Stimulated activated CD4-positive, alpha-beta T cell treated with anti-CD3 and anti-CD28 coated beads, Interleukin-1b, Interleukin-23, amount 100 ng/mL, for 1 hour (primary cell): ENCODE data around the gene PFN1.

Experiments used
- DNase-seq, 2 donors: peaks; one replicate each; pipeline ENCODE4 v3.0.0-alpha.2; 2020; ENCODE audit warnings: low read depth in 2 of 2

PFN1 gene

GRCh38 chr17:4948166-4948930 is at the start of gene PFN1:
TSS of gene PFN1 (minus strand) at chr17:4948530. CDS start at chr17:4948394, 136 bp downstream.
- peak; percentile 78 to 82 for DNase-seq

DNA sequence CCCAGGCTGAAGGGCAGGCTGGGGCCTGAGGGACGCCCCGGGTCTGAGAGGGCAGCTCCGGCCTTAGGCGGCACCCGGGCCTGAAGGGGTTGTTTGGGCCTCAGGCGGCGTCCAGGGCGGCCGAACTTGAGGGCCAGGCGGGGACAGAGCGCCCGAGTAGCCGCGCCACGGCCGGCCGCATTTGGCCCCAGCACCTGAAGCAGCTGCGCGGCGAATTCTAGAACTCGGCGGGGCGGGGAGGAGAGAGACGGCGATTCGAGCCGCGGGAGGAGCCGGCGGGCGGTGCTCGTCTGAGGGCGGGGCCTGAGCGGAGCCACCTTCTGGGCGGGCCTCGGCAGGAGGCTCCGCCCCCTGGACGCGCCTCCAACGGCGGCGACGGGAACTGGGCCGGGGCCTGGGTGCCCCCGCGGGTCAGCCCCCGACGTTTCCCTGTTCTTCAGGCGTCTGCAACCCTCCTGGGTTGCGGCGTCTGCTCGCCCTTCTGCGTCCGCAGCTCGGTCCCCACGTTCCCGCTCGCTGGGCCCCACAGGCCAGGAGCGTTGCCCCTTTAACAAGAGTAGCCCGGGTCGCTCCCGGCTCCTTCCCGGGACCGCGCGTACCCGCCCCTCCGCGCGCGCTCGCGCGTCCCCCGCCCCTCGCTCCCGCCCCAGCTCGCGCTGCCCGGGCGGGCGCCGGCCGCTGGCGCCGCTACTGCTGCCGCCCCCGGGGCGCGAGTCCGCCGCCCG is 49.1 kb upstream of the PFN1 start, which contains the start of the genes INCA1 and KIF1C:
Gene INCA1, minus strand, starts transcription at position 221 of the 725 bp plus-strand sequence. CDS start 3,085 bp downstream, outside the sequence.
Gene KIF1C, plus strand, starts transcription at position 649 of the 725 bp plus-strand sequence. CDS start 2,297 bp downstream, outside the sequence.
- peak; percentile 78 for DNase-seq

DNA sequence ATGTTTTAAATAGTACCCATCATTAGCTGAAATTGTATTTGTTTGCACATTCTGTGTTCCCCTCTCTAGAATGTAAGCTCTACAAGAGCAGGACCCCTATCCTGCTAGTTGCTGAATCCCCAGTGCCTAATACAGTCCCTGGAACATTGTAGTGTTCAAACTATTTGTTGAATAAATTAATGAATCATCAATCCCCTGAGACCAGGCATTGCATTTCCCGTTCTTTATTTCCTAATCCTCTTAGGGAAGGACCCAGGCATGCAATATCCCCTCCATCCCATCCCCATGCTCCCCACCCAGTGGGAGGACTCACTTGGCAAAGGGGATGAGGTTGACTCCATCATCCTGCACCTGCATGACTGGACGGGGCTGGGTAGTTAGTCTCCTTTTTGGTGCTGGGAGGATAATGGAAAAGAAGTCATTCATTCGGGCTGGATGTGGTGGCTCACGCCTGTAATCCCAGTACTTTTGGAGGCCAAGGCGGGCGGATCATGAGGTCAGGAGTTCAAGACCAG is 45.8 kb upstream of the PFN1 start:
- no peak for DNase-seq

- DNase-seq: no peak
Observed at GRCh38 chr17:4987767-4988567, 39.6 kb upstream of the PFN1 start.

- DNase-seq: peak; percentile 67 to 85
Observed at GRCh38 chr17:4986951-4987766, 38.8 kb upstream of the PFN1 start, which contains the start of gene CAMTA2. TSS of gene CAMTA2 (minus strand) at chr17:4987675. CDS start at chr17:4986222, 1,453 bp downstream.

- no peak for DNase-seq
Observed at GRCh38 chr17:4986403-4986802, 38.1 kb upstream of the PFN1 start.

DNA sequence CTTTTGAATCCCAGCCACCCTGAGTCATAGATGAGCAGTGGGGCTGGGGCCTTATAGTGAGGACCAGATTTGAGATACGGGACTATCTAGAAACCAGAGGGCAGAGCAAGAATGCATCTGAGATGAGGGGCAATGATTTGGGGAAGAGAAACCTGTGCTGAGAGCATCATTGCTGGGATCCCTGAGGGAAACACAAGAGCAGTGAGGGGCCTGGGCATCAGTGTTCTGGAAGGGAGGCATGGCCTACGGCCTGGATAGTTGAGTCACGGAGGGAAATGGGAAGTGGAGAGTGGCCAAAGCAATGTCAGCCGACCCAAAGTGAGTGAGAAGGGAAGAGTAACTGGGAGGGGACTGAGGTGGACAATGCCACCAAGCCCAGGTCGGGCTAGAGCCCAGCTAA is 34.0 kb upstream of the PFN1 start:
- DNase-seq: no peak

- no peak for DNase-seq
Observed at GRCh38 chr17:4980644-4981216, 32.4 kb upstream of the PFN1 start.

DNA sequence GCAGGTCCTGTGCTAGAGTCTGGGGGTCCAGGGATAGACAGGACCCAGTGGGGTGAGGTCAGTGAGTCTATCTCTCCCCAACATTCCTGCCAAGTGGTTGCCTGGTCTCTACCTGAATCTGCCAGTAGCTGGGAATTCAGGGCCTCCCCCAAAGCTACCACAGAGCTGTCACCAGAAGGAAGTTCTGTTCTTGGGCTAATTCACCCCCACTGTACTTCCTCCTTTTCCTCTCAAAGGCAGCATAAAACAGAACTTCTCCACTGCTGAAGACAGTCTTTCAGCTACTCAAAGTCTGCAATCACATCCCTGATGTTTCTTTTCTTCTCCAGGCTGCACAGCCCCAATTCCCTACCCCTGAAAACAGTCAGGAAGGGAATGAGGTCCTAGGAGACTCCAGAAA is 30.4 kb upstream of the PFN1 start:
- no peak for DNase-seq

DNA sequence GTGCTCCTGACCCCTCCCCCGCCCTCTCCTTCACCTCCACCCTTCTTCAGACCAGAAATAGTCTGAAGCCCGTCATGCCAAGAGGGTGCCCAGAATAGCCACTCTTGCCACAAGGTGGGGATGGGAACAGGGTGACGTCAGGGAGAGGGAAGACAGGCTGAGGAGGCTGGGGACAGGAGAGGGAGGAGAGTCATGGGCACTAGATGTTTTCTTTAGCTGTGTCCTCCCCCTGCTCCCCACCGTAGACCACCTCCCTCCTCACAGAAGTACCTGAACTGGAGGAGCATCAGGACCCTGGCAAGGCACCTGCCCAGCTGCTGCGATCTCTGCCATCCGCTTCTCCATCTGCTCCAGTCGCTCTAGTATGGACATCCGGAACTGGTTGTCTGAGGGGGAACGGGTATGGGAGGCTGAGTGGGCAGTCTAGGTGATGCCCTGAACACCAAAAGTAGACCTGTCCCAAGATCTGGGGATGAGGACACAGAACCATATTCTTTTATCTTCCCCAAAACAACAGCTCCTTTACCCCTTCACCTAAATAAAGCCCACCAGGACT is 25.9 kb upstream of the PFN1 start:
- no peak for DNase-seq

DNA sequence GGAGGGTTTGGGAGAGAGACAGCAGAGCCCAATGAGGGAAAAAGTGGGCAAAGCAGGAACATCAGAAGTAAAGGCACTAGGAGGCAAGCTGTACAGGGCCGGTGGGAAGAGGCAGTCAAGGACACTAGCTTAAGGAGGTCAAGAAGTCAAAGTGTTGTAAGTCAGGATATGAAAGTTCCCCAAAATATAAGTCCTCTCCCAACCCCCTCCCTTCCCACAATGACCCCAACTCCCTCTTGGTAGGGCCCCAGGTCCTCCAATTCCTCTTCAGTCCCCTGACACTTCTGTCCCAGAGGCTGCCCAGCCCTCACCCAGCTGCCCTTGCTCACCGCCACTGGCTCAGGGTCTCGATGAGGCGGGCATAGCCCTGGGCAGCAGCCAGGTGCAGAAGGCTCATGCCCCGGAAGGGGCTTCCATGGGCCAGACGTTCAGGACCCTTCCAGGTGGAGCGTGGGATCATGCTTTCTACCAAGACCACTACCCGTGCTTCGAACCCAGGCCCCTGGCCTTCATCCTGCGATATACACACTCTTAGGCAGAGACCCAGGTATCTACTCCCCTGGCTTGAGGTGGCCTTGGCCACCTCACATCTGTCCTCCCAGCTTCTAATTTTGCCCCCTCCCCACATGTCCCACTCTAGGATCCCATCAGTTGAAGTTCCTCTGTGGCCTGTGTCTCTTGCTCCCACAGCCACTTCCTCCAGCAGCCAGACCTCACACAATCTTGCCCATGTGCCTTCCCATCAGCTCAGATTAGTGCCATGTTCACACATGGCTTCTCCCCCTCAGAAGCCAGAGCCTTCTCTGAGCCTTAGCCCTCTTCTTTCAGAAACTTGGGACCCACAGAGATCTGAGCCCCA is 25.2 kb upstream of the PFN1 start:
- no peak for DNase-seq

DNA sequence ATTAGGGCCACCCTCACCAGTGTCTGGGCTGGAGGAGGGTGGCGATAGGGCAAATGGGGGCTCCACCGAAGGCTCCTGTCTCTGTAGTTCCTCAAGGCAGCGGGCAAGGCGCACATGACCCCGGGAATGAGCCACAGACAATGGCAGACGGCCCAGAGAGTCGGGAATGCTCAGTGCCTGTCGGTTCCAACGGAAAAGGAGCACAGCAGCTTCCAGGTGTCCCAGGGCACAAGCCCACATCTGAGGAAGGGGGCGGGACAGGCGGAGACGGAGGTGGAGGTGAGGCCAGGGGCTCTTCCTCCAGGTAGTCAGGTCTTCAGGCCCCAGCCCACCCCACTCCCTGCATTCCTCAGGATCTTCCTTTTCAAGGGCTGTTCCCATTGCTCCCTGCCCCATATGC is 24.4 kb upstream of the PFN1 start:
- DNase-seq: no peak

DNA sequence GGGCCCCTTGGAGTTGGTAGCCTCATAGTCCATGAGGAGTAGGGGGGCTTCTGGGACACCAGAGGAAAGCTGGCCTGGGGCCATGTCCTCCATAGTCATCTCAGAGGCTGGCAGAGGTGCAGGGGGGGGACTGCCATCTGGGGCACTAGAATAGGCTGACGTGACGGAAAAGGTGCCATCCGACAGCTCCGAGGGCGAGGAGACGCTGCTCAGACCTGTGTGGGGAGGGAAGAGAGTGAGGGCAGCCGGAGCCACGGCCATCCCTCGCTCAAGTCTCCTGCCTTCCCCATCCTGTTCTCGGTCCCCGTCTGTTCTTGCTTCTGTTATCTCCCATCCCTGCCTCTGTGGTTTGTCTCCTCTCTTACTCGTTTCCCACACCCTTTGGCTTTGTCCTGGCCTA is 24.0 kb upstream of the PFN1 start:
- no peak for DNase-seq

GRCh38 chr17:4971826-4972225 is 23.5 kb upstream of the PFN1 start:
- DNase-seq: no peak

DNA sequence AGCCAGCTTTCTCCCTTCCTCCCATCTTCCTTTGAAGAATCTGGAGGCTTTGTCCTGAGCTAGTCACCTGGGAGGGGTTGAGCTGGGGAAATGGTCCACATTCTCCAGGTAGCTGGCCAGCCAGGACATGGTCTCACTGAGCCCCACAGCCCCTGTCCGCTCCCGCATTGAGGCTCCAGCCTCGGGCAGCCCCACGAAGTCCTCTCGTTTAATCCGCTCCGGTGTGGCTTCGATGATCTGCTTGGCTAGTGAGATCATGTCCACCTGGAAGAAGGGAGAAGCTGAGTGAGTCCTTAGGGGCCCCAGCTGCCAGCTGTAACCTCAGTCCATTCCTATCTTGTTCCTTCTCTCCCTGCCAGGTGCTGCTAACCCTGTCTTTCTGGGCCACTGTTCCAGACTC is 21.9 kb upstream of the PFN1 start:
- DNase-seq: no peak

GRCh38 chr17:4969551-4970173 is 21.3 kb upstream of the PFN1 start:
- peak in 1 of 2 donors; percentile 10 for DNase-seq

DNA sequence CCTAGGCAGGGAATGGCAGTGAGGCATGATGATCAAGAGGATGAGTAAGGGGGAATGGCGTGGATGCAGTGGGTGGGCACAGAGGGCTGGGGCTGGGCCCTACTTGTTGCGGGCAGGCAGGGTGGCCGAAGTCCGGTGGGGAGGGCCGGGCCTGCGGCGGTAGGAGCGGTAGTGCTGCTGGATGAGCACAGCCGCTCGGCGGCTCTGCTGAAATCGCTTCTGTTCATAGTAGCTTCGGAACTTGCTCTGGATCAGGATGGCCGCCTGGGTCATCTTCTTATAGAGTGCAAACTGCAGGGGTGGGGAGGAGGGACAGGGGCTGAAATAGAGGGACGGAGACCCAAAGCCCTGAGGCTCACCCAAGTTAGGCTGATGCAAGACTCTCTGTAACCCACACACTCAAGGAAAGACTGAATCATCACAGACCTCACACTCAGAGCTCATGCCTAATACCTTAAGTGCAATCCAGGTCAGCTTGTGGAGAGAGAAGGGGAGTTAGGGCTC is 20.8 kb upstream of the PFN1 start:
- DNase-seq: no peak

GRCh38 chr17:4968486-4969046 is 20.2 kb upstream of the PFN1 start:
- DNase-seq: no peak
